ENCODE data around the gene CATSPERD. TPM values are rescaled to one million over a fixed set of nuclear protein-coding genes. Genes with fewer than 3 reads are reported as not detected.
A peak's percentile ranks its signal among the peaks of the same experiment; 100 is the strongest.

CATSPERD gene
- total RNA-seq, 2 experiments from 2014 or later = not detected

DNA sequence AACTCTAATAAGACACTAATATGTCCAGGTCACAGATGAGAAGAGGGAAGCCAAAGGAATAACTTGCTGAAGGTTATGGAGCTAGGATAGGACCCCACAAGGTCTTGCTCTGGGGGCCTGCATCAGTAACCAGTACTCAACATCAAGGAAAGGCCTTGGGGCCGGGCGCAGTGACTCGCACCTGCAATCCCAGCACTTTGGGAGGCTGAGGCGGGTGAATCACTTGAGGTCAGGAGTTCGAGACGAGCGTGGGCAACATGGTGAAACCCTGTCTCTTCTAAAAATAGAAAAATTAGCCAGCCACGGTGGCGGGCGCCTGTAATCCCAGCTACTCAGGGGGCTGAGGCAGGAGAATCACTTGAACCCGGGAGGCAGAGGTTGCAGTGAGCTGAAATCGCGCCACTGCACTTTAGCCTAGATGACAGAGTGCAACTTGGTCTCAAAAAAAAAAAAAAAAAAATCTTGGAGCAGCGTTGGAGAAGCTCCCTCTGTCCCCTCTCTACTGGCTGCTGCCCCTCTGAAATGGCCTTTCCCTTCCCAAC is 2.3 kb upstream of the CATSPERD start:
- Mint-ChIP-seq H3K27me3 (no peaks in the 10 kb centered on the region), H3K4me3 (peak overlapping the region; percentile 94), H3K27ac (peak overlapping the region; percentile 96), H3K4me1 (ENCODE audit: low read depth) (peaks cover 26% of the 10 kb centered on the region), H3K9me3 (no peaks in the 10 kb centered on the region), H3K36me3 (ENCODE audit: low read depth) (peaks cover 33% of the 10 kb centered on the region)
- CTCF ChIA-PET = interaction anchor here (1.3 kb wide), 1 partner anchor 28 kb away, joined by 6 read pairs; the partner anchor contains the start of gene RPL36
- POLR2A ChIA-PET = interaction anchor here (1.0 to 2.2 kb wide), 3 partner anchors 26 to 28 kb away, joined by 4 to 25 read pairs (median 4); partner anchors contain the start of gene RPL36
- Histone ChIP-seq H3K27me3 (ENCODE audit: control insufficient read depth in 1 of 2, insufficient read depth in 2 of 2, low read length in 2 of 2) (no peaks in the 10 kb centered on the region), H3K4me3 (ENCODE audit: low read length) (no peak overlapping the region), H3K27ac (ENCODE audit: low read depth in 1 of 2, low read length in 2 of 2) (no peak overlapping the region), H3K4me1 (ENCODE audit: insufficient read depth, low read length) (peaks cover 34% of the 10 kb centered on the region), H3K36me3 (ENCODE audit: insufficient read depth, low read length) (peaks cover 25% of the 10 kb centered on the region), H3K9me3 (ENCODE audit: control insufficient read depth in 1 of 2, insufficient read depth in 1 of 2, low read length in 2 of 2) (no peaks in the 10 kb centered on the region)
- DNase-seq (no peak), ATAC-seq (ENCODE audit: poor library complexity) (no peak)
- intact Hi-C loops (cut with DNase I, micrococcal nuclease) = no loop called here
- TF ChIP-seq, protein P1, sequence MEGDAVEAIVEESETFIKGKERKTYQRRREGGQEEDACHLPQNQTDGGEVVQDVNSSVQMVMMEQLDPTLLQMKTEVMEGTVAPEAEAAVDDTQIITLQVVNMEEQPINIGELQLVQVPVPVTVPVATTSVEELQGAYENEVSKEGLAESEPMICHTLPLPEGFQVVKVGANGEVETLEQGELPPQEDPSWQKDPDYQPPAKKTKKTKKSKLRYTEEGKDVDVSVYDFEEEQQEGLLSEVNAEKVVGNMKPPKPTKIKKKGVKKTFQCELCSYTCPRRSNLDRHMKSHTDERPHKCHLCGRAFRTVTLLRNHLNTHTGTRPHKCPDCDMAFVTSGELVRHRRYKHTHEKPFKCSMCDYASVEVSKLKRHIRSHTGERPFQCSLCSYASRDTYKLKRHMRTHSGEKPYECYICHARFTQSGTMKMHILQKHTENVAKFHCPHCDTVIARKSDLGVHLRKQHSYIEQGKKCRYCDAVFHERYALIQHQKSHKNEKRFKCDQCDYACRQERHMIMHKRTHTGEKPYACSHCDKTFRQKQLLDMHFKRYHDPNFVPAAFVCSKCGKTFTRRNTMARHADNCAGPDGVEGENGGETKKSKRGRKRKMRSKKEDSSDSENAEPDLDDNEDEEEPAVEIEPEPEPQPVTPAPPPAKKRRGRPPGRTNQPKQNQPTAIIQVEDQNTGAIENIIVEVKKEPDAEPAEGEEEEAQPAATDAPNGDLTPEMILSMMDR (IDR thresholded peaks at IDR 0.05) = no peak

DNA sequence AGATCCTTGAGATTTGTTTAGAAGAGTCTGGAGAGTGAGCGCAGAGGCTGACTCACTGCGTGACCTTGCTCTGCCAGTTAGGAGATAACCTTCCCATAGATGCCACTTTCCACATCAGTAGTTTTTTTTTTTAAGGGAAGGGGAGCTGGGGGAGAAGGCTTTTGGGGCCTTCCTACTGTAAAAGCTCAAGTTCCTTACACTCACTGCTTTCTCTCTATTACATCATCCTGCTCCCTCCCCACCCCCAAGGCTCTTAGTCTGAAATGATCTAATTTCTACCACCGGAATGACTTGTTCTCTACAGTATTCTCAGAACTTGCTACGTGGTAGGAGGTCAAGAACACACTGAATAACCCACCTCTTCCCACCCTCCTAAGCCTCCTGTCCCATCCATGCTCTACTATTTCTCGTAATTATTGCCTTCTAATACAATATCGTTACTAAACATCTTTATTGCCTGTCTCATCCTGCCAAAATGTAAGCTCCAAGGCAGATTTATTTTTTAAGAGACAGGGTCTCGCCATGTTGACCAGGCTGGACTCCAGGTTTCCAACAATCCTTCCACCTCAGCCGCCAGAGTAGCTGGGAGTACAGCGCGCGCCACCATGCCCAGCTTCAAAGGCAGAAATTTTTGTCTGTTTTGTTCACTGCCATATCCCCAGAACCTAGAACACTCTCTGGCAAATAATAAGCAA is 1.7 kb upstream of the CATSPERD start:
- ChIA-PET POLR2A (interaction anchor here (1.0 to 2.2 kb wide), 4 partner anchors 27 to 32 kb away, joined by 4 to 29 read pairs (median 14); partner anchors contain the start of gene RPL36), CTCF (interaction anchor here (1.3 to 3.4 kb wide), 3 partner anchors 29 to 85 kb away, joined by 6 to 13 read pairs (median 6); partner anchors contain the start of genes NRTN and RPL36)
- no peaks in the 10 kb centered on the region for H3K27me3 ChIP-seq (ENCODE audit: control insufficient read depth in 1 of 2, insufficient read depth in 2 of 2, low read length in 2 of 2)
- H3K9me3 ChIP-seq (ENCODE audit: control insufficient read depth in 1 of 2, insufficient read depth in 1 of 2, low read length in 2 of 2) = no peaks in the 10 kb centered on the region
- Mint-ChIP-seq H3K4me3 (peak overlapping the region; percentile 94), H3K4me1 (ENCODE audit: low read depth) (peaks cover 26% of the 10 kb centered on the region), H3K27ac (peak overlapping the region; percentile 96), H3K36me3 (ENCODE audit: low read depth) (peaks cover 27% of the 10 kb centered on the region), H3K9me3 (no peaks in the 10 kb centered on the region), H3K27me3 (no peaks in the 10 kb centered on the region)
- peak overlapping the region; percentile 69 for H3K4me3 ChIP-seq (ENCODE audit: low read length)
- no peak for ATAC-seq (ENCODE audit: poor library complexity)
- H3K4me1 ChIP-seq (ENCODE audit: insufficient read depth, low read length) = peaks cover 34% of the 10 kb centered on the region
- TF ChIP-seq, protein P1 (IDR thresholded peaks at IDR 0.05) = no peak
- peaks cover 19% of the 10 kb centered on the region for H3K36me3 ChIP-seq (ENCODE audit: insufficient read depth, low read length)
- intact Hi-C loops (cut with DNase I, micrococcal nuclease) = no loop called here
- DNase-seq = peak in 2 of 14 experiments; percentile 36 to 51
- peak overlapping the region; percentile 82 to 88 for H3K27ac ChIP-seq (ENCODE audit: low read depth in 1 of 2, low read length in 2 of 2)

DNA sequence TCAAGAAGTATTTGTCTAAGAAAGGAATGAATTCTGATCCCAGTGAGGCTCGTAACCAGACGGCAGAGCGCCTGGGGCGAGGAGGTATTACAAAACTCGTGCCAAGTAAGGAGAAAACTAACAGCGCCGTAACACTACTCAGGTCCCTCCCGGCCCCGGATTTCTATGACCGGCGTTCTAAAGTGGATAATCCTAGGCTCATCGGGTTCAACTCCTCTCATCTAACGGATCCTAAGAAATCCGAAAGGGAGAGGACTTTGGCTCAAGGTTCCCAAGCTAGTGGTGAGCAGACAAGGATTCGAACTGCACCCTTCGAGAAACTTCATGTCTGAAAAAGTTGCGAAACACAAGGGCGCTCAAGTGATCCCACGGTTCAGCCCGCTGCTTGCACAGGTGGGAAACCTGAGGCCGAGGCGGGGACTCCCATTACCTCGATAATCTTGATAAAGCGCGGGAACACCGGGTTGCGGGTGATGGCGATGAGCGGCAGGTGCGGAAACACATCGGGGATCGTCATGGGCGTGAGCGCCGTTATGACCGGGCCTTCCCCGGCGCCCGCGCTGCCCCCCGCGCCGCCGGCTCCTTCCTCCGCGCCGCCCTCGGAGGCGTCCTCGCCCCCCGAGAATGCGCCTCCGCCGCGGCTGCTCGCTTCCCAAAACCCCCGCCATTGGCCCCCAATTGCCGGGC is 1.0 kb upstream of the CATSPERD start:
- CTCF ChIA-PET = interaction anchor here (1.3 to 3.4 kb wide), 6 partner anchors 29 to 928 kb away, joined by 6 to 20 read pairs (median 6); partner anchors contain the start of genes FEM1A, NRTN, RPL36 and SAFB
- DNase-seq = peak in 6 of 14 experiments; percentile 8 to 68 (median 16)

More for the DNA sequence above, 1.0 kb upstream of the CATSPERD start:
- Histone ChIP-seq H3K9me3 (ENCODE audit: control insufficient read depth in 1 of 2, insufficient read depth in 1 of 2, low read length in 2 of 2) (no peaks in the 10 kb centered on the region), H3K36me3 (ENCODE audit: insufficient read depth, low read length) (peaks cover 14% of the 10 kb centered on the region), H3K27ac (ENCODE audit: low read depth in 1 of 2, low read length in 2 of 2) (peak overlapping the region; percentile 82 to 88), H3K4me3 (ENCODE audit: low read length) (peak overlapping the region; percentile 69), H3K4me1 (ENCODE audit: insufficient read depth, low read length) (peaks cover 34% of the 10 kb centered on the region), H3K27me3 (ENCODE audit: control insufficient read depth in 1 of 2, insufficient read depth in 2 of 2, low read length in 2 of 2) (no peaks in the 10 kb centered on the region)
- peak overlapping the region; percentile 96 for H3K27ac Mint-ChIP-seq
- ATAC-seq (ENCODE audit: poor library complexity) = no peak
- TF ChIP-seq, protein P1 (IDR thresholded peaks at IDR 0.05) = no peak
- H3K4me1 Mint-ChIP-seq (ENCODE audit: low read depth) = peaks cover 26% of the 10 kb centered on the region
- intact Hi-C loops (cut with DNase I, micrococcal nuclease) = no loop called here
- H3K36me3 Mint-ChIP-seq (ENCODE audit: low read depth) = peaks cover 21% of the 10 kb centered on the region
- H3K4me3 Mint-ChIP-seq = peak overlapping the region; percentile 94
- POLR2A ChIA-PET = interaction anchor here (0.9 to 2.2 kb wide), 22 partner anchors 20 to 1957 kb away, joined by 3 to 37 read pairs (median 5); partner anchors contain the start of genes CHAF1A, CLPP, DPP9 and DUS3L
- H3K9me3 Mint-ChIP-seq = no peaks in the 10 kb centered on the region
- no peaks in the 10 kb centered on the region for H3K27me3 Mint-ChIP-seq

Measured in CD4-positive, alpha-beta T cell (primary cell).